Suppressor macrophage treated with lipopolysaccharide for 4 hours (primary cell): ENCODE results near the gene PZP.
A peak's percentile ranks its signal among the peaks of the same experiment; 100 is the strongest.
"Not testable (repeated sequence)": the region's sequence is repeated elsewhere in the genome, so short reads cannot be mapped to it uniquely, and the experiment has no call there.

Experiments
- DNase-seq: peaks from one replicate; pipeline ENCODE4 v3.0.0-alpha.2; 2020

Gene PZP

DNA sequence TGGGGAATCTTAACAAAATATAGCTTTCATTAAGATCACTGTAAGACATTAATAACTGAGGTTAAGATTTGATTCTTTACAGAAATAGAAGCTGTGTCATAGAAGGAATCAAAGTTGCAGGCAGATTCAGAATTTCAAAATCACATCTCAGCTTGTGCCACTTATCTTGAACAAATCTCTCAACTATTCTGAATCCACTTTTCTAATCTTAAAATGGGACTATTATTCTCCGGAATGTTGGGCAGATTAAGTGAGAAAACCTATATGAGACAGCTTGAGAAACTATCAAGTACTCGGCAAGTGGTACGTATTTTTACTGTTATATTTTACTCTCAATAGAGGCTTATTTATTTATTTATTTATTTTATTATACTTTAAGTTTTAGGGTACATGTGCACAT lies 28.4 kb downstream of the PZP start:
- no peak for DNase-seq

GRCh38 chr12:9169979-9170634 lies 38.1 kb downstream of the PZP start:
- no peak for DNase-seq

DNA sequence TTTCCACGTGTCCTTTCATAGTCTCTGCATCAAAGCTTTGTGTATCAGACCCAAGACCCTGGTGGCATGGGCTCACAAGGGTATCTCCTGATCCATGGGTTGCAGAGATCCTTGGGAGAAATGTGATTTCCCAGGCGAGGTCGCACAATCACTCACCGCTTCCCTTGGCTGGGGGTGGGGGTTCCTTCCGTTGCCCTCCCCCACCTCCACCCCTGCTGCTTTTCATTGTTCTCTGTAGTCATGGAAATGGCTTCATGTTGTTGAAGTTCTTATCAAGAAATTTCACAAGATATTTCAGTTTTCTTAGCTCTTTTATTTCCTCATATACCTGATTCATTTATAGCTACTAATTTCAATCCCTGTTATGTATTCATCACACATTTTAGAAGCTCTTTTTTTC lies 40.9 kb downstream of the PZP start:
- not testable (repeated sequence) for DNase-seq

- no peak for DNase-seq
Measured at GRCh38 chr12:9163392-9163791, 44.8 kb downstream of the PZP start.

DNA sequence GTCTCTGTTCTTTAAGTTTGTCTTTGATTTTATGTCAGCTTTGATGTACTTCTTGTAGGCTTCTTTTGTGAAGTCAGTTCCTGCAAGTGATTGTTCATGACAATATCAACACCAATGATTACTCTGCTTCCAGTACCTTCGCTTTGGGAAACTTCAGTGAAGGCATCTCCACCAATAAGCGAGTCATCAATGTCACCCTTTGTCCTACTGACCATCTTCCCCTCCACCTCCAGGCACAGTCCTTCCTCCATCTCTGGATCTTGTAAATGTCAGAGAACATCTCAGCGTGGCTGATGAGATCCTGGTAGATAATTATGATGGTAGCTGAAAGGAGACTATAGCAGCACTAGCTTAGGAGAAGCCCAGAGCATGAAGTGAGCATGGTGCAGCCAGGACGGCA lies 52.1 kb downstream of the PZP start:
- DNase-seq, result peak; percentile 45

DNA sequence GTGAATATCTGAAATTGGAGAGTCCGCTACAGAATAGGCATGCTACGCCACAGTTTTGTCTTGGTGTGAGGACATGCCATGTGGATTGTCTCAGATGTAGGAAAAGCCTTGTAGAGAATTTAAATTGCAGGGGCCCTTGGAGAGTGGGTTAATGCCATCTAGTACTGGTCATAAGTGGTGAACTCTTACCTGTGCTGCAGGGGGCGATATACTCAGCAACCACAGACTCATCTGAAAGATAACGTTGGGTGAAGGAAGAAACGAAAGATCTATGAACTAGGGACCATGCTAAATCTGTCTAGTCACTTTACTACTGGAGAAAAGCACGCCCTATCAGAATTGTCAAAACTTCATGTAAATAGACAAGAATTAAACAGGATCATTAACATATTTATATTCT lies 58.8 kb downstream of the PZP start:
- no peak for DNase-seq

DNA sequence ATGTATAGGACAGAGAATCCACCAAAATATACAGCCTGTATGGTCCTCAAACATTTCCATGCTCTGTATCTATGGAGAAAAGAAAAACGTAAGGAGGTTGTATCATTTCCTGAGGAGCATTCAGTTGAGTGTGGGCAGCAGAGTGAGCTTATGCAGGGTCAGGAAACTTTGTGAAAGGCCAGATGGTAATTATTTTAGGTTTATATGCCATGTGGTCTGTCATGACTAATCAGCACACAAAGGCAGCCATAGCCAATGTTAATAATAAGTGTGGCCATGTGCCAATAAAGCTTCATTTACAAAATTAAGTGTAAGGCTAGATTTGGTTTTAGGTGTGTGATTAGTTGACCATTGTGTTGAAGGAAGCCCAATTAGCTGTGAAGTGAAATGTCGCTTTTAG lies 59.3 kb downstream of the PZP start:
- DNase-seq, result peak; percentile 56

DNA sequence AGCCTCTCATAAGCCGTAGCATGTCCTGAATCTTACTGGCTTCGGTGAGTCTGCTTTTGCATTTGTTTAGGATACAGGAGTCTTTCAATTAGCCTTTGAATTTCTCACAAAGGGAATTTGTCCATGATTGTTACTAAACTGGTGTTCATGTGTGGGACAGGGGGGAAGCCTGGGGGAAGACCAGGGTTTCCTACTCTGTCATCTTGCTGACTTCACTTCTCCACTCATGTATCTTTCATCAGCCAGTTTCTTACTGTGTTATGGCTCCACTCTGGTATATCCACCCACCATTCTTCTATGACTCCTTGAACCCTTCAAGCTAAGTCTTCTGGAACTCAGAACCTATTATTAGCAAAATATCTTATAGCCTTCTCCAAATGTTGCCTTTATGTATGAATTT lies 60.7 kb downstream of the PZP start:
- DNase-seq, result peak; percentile 81

DNA sequence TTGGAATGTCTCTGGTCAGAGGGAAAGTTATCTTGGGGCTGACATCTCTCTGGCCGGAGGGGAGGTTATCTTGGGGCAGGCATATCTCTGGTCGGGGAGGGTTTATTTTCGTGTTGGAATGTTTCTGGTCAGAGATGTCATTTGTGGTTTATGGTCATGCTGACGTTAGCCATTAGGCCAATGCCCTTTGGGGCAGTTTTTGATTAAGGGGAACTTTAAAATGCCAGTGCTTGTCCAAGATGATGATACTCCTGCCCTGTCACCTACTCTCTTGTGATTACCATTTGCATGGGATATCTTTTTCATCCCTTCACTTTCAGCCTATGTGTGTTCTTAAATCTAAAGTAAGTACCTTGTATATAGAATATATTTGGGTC lies 63.5 kb downstream of the PZP start:
- DNase-seq, result peak; percentile 58

GRCh38 chr12:9143929-9144729 lies 64.1 kb downstream of the PZP start:
- DNase-seq, result peak; percentile 23

DNA sequence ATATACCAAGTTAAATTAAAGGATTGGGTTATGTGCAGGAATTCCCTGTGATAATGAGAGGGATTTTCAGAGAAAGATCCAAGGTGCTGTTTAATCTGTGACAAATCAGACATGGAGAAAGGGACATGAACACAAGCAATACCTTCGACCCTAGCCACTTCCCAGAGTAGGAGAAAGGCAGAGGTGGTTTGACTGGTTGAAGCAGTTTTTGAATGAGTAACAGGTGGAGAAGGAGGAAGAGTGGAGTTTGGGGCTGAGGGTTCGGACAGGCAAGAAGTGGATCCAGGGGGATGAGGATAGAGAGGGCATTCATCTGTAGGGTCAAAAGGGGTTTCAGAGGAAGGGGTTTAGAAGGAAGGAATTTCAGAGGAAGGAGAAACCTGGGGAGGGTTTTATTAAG lies 65.1 kb downstream of the PZP start:
- no peak for DNase-seq

DNA sequence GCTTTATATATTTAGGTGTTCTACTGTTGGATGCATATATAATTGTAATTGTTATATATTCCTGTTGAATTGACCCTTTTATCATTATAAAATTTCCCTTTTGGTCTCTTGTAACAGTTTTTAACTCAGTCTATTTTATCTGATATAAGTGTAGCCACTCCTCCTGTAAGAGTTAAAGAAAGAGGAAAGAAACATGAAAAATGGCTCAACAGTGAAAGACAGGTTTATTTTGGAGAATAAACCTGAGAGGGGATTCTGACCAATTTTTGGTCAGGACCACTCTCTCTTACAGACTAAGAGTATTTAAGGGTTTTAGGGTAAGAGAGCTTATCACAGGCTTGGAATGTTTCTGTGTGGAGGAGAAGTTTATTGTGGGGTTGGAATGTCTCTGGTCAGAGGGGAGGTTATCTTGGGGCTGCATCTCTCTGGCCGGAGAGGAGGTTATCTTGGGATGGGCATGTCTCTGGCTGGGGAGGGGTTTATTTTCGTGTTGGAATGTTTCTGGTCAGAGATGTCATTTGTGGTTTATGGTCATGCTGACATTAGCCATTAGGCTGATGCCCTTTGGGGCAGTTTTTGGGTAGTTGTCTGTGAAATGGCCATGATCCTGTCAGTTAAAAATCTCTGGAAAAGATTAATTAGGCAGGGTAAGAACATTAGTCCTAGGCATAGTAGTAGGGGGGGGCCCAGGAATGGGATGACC lies 68.5 kb downstream of the PZP start:
- DNase-seq, result not testable (repeated sequence)

DNA sequence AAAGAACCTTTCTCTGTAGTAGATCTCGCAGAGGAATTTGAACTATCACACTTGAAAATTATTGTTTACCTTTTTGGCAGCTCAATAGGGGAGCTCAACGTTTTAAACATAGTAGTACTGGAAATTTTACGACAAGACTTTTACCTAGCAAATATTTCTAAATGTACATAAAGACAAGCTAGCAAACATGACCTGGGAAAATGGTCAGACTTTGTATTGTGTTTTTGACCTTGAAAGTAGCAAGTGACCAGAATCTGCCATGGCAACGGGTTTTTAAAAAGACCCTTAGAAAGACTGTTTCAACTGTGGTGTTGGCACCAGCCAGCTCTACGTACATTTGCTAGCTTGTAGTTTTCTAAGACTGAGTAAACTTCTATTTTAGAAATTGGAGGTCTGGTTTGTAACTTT lies 72.3 kb downstream of the PZP start:
- DNase-seq, result no peak

DNA sequence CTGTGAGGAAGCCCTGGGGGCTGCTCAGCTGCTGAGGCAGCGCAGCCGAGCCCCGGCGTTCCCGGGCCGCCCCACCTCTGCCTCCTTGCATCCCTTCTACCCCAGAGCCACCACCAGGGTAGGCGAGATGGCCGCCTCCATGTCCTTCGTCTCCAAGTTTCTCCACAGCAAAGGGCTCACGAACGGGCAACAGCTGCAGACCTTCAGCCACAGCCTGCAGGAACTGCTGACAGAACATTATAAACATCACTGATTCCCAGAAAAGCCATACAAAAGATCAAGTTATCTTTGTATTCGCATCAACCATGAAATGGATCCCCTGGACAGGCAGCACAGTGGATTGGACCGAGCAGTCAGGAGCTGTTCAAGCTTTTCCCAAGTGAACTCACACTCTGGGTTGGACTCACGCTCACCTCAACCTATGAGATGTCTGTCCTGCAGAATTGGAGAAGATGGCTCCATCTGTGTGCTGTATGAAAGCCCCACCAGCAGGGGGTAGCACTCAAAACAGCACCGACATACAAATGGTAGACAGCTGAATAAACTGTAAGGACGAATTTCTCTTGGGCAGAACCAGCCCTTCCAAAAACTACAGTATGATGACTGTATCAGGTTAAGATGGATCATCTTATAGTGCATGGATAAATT lies 73.1 kb downstream of the PZP start:
- DNase-seq, result no peak

DNA sequence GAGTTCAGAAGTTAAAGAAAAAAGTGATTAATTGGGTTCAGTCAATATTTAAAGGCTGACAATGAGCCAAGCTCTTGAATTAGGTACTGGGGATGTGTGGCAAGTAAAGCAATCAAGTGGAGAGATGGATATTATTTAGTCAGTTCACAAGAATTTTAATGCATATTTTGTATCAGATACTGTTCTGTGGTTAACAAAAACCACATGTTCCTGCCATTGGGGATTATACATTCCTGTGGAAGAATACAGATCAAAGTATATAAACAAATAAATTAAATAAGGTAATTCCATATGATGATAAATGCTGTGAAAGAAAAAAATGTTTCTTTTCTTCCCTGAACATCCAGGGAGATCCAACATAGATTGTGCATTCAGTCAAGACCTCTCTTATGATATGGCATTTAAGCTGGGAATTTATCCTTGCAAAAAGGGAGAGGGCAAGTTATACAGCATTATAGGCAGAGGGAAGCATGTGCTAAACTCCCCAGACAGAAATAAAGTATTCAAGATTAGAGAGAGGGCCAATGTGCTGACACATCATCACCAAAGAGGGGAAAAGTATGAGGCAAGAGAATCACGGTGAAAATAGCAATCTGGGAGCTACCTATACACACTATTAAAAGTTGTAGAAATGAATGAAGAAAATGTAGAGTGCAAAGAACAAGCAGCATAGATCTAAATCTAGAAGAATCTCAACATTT lies 74.8 kb downstream of the PZP start:
- no peak for DNase-seq

GRCh38 chr12:9132008-9132535 lies 76.1 kb downstream of the PZP start:
- DNase-seq, result no peak

DNA sequence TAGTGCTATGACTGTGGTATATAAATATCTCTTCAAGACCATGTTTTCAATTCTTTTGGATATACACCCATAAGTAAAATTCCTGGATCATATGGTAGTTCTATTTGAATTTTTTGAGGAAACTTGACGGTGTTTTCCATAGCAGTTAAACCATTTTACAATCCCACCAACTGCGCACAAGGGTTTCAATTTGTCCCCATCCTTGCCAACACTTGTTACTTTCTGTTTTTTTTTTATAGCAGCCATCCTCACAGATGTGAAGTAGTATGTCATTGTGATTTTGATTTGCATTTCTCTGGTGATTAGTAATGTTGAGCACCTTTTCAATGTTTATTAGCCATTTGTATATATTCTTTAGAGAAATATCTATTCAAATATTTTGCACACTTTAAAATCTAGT lies 78.0 kb downstream of the PZP start:
- no peak for DNase-seq

DNA sequence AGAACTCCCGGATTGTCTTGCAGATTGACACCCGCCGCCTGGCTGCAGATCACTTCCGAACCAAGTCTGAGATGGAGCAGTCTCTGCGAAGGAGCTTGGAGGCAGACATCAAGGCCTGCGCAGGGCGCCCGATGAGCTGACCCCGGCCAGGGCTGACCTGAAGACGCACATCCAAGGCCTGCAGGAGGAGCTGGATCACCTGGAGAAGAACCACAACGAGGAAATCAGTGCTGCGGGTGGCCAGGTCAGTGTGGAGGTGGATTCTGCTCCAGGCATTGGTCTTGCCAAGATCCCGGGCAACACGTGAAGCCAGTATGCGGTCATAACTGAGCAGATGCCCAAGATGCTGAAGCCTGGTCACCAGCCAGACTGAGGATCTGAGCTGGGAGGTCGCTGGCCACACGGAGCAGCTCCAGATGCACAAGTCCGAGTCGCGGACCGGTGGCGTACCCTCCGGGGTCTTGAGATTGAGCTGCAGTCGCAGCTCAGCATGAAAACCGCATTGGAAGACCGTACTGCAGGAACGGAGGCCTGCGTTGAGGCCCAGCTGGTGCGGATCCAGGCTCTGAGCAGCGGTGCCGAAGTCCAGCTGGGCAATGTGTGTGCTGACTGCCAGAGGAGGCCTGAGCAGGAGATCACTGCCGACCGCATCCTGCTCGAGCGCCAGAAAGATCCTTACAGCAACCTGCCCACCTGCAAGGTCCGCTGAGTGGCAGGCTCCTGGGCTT lies 80.1 kb downstream of the PZP start:
- no peak for DNase-seq

GRCh38 chr12:9127484-9127883 lies 80.7 kb downstream of the PZP start:
- no peak for DNase-seq

- no peak for DNase-seq
Measured at GRCh38 chr12:9124383-9125031, 83.7 kb downstream of the PZP start.

GRCh38 chr12:9123781-9124382 lies 84.3 kb downstream of the PZP start:
- no peak for DNase-seq
